ENCODE measurements around the gene KIAA0930.

KIAA0930 gene

GRCh38 chr22:45268958-45269844 lies 28.5 kb upstream of the KIAA0930 start:
- TF ChIP-seq, protein P1, sequence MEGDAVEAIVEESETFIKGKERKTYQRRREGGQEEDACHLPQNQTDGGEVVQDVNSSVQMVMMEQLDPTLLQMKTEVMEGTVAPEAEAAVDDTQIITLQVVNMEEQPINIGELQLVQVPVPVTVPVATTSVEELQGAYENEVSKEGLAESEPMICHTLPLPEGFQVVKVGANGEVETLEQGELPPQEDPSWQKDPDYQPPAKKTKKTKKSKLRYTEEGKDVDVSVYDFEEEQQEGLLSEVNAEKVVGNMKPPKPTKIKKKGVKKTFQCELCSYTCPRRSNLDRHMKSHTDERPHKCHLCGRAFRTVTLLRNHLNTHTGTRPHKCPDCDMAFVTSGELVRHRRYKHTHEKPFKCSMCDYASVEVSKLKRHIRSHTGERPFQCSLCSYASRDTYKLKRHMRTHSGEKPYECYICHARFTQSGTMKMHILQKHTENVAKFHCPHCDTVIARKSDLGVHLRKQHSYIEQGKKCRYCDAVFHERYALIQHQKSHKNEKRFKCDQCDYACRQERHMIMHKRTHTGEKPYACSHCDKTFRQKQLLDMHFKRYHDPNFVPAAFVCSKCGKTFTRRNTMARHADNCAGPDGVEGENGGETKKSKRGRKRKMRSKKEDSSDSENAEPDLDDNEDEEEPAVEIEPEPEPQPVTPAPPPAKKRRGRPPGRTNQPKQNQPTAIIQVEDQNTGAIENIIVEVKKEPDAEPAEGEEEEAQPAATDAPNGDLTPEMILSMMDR (conservative IDR thresholded peaks at IDR 0.05; ENCODE audit: low read depth, low read length), result peak; percentile 64
- peak overlapping the region; percentile 58 for H3K4me3 ChIP-seq (ENCODE audit: low read length)
- no peak for DNase-seq (ENCODE audit: low read depth)

- DNase-seq (ENCODE audit: low read depth), result no peak
- H3K4me3 ChIP-seq (ENCODE audit: low read length), result peak overlapping the region; percentile 58
- TF ChIP-seq, protein P1 (conservative IDR thresholded peaks at IDR 0.05; ENCODE audit: low read depth, low read length), result no peak
These were observed 27.7 kb upstream of the KIAA0930 start for GRCh38 chr22:45268167-45268957.

DNA sequence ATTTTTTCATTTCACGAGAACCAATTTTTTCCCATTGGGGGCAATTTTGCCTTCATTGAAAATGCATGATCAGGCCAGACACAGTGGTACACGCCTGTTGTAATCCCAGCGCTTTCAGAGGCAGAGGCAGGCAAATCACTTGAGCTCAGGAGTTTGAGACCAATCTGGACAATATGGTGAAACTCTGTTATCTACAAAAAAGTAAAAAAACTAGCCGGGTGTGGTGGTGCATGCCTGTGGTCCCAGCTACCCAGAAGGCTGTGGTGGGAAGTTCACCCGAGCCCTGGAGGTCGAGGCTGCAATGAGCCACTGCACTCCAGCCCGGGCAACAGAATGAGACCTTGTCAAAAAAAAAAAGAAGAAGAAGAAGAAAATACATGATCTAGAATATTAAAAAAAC lies 24.8 kb upstream of the KIAA0930 start:
- TF ChIP-seq, protein P1 (conservative IDR thresholded peaks at IDR 0.05; ENCODE audit: low read depth, low read length), result no peak
- no peak overlapping the region for H3K4me3 ChIP-seq (ENCODE audit: low read length)
- no peak for DNase-seq (ENCODE audit: low read depth)

DNA sequence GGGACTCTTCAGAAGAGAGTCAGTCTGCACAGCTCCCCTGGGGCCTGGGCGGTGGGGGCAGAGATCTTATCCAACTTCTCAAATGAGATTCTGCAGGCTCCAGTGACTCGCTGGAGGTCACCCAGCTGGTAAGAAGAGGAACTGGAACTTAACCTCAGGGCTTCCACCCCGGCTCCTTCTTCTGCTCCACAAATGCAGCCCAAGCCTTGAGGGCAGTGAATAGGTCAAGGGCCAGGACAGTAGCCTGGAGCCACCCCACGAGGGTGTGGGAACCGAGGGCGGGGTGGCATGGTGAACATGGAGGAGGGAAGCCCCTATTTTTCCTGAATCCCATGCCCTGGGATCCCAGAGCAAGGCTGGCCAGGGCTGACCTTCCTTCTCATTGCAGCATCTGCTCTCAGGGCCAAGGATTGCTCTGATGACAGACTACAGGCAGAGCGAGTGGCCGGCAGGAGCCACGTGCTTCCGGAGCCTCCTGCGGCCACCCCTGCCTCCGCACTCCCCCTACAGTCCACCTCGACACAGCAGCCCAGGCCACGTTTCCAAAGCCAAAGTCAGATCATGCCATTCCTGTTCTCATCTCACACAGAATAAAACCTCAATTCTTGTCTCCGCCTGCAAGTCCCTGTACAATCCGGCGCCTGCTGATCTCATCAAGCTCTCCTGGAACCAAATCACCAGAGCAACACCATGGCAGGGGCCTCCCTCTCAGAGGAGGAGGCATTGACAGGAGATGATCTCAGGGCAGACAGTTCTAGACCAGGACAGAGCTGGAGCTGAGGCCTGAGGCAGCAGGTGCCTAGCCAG lies 23.0 kb upstream of the KIAA0930 start:
- DNase-seq (ENCODE audit: low read depth), result no peak
- TF ChIP-seq, protein P1 (conservative IDR thresholded peaks at IDR 0.05; ENCODE audit: low read depth, low read length), result peak; percentile 88
- no peak overlapping the region for H3K4me3 ChIP-seq (ENCODE audit: low read length)

GRCh38 chr22:45262931-45263462 lies 22.3 kb upstream of the KIAA0930 start:
- H3K4me3 ChIP-seq (ENCODE audit: low read length), result no peak overlapping the region
- TF ChIP-seq, protein P1 (conservative IDR thresholded peaks at IDR 0.05; ENCODE audit: low read depth, low read length), result no peak
- no peak for DNase-seq (ENCODE audit: low read depth)

- no peak for DNase-seq (ENCODE audit: low read depth)
- no peak overlapping the region for H3K4me3 ChIP-seq (ENCODE audit: low read length)
- TF ChIP-seq, protein P1 (conservative IDR thresholded peaks at IDR 0.05; ENCODE audit: low read depth, low read length), result no peak
These were observed 21.7 kb upstream of the KIAA0930 start for GRCh38 chr22:45262195-45262930.
